Measurements from ENCODE around the gene MSS51.
"Not testable (repeated sequence)": the region's sequence is repeated elsewhere in the genome, so short reads cannot be mapped to it uniquely, and the experiment has no call there.

The MSS51 gene

DNA sequence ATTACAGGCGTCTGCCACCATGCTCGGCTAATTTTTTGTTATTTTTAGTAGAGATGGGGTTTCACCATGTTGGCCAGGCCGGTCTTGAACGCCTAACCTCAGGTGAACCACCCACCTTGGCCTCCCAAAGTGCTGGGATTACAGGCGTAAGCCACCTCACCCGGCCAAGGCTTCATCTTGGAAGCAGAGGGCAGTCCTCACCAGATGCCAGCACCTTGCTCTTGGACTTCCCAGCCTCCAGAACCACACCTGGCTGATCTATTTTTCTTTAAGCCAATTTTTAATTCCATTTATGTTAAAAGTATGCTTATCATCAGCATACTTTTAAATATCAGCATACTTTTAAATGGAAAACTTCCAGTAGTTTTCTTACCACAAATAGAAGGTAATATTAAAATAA lies 31.7 kb downstream of the MSS51 start:
- no peaks in the 10 kb centered on the region for H3K9me3 ChIP-seq (ENCODE audit: insufficient read depth, low read depth, low read length)
- H2AFZ ChIP-seq (ENCODE audit: low read length): no peak overlapping the region
- H3K27me3 ChIP-seq (ENCODE audit: insufficient read depth, low read length, poor library complexity, severe bottlenecking): no peaks in the 10 kb centered on the region
- no peak for TF ChIP-seq EZH2phosphoT487 (IDR thresholded peaks at IDR 0.05; ENCODE audit: borderline replicate concordance)
- TF ChIP-seq, protein P1, sequence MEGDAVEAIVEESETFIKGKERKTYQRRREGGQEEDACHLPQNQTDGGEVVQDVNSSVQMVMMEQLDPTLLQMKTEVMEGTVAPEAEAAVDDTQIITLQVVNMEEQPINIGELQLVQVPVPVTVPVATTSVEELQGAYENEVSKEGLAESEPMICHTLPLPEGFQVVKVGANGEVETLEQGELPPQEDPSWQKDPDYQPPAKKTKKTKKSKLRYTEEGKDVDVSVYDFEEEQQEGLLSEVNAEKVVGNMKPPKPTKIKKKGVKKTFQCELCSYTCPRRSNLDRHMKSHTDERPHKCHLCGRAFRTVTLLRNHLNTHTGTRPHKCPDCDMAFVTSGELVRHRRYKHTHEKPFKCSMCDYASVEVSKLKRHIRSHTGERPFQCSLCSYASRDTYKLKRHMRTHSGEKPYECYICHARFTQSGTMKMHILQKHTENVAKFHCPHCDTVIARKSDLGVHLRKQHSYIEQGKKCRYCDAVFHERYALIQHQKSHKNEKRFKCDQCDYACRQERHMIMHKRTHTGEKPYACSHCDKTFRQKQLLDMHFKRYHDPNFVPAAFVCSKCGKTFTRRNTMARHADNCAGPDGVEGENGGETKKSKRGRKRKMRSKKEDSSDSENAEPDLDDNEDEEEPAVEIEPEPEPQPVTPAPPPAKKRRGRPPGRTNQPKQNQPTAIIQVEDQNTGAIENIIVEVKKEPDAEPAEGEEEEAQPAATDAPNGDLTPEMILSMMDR (conservative IDR thresholded peaks at IDR 0.05; ENCODE audit: low read length): no peak
- no peaks in the 10 kb centered on the region for H3K4me1 ChIP-seq (ENCODE audit: insufficient read depth, low read length, poor library complexity, severe bottlenecking)
- no peaks in the 10 kb centered on the region for H4K20me1 ChIP-seq (ENCODE audit: insufficient read depth, low read length, poor library complexity, severe bottlenecking)
- H3K9ac ChIP-seq (ENCODE audit: low read depth, low read length, poor library complexity, severe bottlenecking): no peak overlapping the region
- no peak overlapping the region for H3K4me3 ChIP-seq (ENCODE audit: low read length, poor library complexity, severe bottlenecking)
- H3K4me2 ChIP-seq (ENCODE audit: low read depth, low read length, poor library complexity, severe bottlenecking): no peak overlapping the region
- H3K79me2 ChIP-seq (ENCODE audit: insufficient read depth, low read length): peaks cover 41% of the 10 kb centered on the region
- H3F3A ChIP-seq (ENCODE audit: low read depth): no peaks in the 10 kb centered on the region
- peaks cover 11% of the 10 kb centered on the region for H3K36me3 ChIP-seq (ENCODE audit: insufficient read depth, low read length)
- no peaks in the 10 kb centered on the region for H3K9me2 ChIP-seq (replicated peaks; ENCODE audit: low read depth, low read length)

DNA sequence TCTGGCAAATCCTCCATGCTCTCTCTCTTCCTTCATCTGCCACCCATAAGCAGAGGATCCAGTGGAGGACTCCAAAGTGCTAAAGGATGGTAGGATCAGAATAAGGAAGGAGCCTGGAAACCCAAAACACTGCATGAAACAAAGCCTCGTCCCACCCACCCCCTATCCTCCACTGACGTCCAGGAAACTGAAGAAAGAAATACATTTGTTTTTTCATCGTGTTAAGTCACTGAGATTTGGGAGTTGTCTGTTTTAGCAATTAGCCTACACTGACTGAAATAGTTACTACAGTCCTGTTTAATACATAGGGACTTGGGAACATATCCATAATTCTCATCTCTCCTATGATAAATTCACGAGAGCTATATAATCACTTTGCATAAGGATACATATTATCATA lies 34.3 kb downstream of the MSS51 start:
- peaks cover 34% of the 10 kb centered on the region for H3K36me3 ChIP-seq (ENCODE audit: insufficient read depth, low read length)
- H3K9ac ChIP-seq (ENCODE audit: low read depth, low read length, poor library complexity, severe bottlenecking): no peak overlapping the region
- H3K9me2 ChIP-seq (replicated peaks; ENCODE audit: low read depth, low read length): no peaks in the 10 kb centered on the region
- no peaks in the 10 kb centered on the region for H4K20me1 ChIP-seq (ENCODE audit: insufficient read depth, low read length, poor library complexity, severe bottlenecking)
- H3K9me3 ChIP-seq (ENCODE audit: insufficient read depth, low read depth, low read length): no peaks in the 10 kb centered on the region
- no peak for TF ChIP-seq EZH2phosphoT487 (IDR thresholded peaks at IDR 0.05; ENCODE audit: borderline replicate concordance)
- TF ChIP-seq, protein P1 (conservative IDR thresholded peaks at IDR 0.05; ENCODE audit: low read length): no peak
- H3K79me2 ChIP-seq (ENCODE audit: insufficient read depth, low read length): peaks cover 25% of the 10 kb centered on the region
- no peaks in the 10 kb centered on the region for H3K27me3 ChIP-seq (ENCODE audit: insufficient read depth, low read length, poor library complexity, severe bottlenecking)
- peaks cover 6% of the 10 kb centered on the region; the same call in 1 of the 2 replicates for H3F3A ChIP-seq (ENCODE audit: low read depth)
- no peak overlapping the region for H2AFZ ChIP-seq (ENCODE audit: low read length)
- no peak overlapping the region for H3K4me2 ChIP-seq (ENCODE audit: low read depth, low read length, poor library complexity, severe bottlenecking)
- H3K4me3 ChIP-seq (ENCODE audit: low read length, poor library complexity, severe bottlenecking): no peak overlapping the region
- no peaks in the 10 kb centered on the region for H3K4me1 ChIP-seq (ENCODE audit: insufficient read depth, low read length, poor library complexity, severe bottlenecking)

DNA sequence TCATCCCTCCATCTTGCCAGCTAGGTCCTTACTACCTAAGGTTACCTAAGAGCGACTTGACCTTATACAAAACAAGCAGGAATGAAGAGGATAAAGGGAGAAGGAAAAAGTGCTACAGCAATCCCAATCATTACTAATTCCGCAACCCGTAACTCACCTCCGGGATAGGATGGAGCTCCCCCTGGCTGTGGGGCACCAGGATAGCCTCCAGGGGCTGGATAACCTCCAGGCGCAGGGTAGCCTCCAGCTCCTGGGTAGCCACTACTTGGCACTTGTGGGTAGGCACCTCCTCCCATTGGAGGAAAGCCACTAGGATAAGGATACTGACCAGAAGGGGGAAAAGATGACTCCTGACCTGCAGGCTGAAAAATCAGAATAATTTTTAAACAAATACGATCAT lies 35.3 kb downstream of the MSS51 start:
- H4K20me1 ChIP-seq (ENCODE audit: insufficient read depth, low read length, poor library complexity, severe bottlenecking): no peaks in the 10 kb centered on the region
- no peak overlapping the region for H3K9ac ChIP-seq (ENCODE audit: low read depth, low read length, poor library complexity, severe bottlenecking)
- H3K36me3 ChIP-seq (ENCODE audit: insufficient read depth, low read length): peaks cover 34% of the 10 kb centered on the region
- no peaks in the 10 kb centered on the region for H3K27me3 ChIP-seq (ENCODE audit: insufficient read depth, low read length, poor library complexity, severe bottlenecking)
- no peaks in the 10 kb centered on the region for H3K9me2 ChIP-seq (replicated peaks; ENCODE audit: low read depth, low read length)
- no peak for TF ChIP-seq EZH2phosphoT487 (IDR thresholded peaks at IDR 0.05; ENCODE audit: borderline replicate concordance)
- TF ChIP-seq, protein P1 (conservative IDR thresholded peaks at IDR 0.05; ENCODE audit: low read length): peak; percentile 28; the same call in 1 of the 2 replicates
- no peaks in the 10 kb centered on the region for H3K9me3 ChIP-seq (ENCODE audit: insufficient read depth, low read depth, low read length)
- no peak overlapping the region for H3K4me3 ChIP-seq (ENCODE audit: low read length, poor library complexity, severe bottlenecking)
- H3K4me1 ChIP-seq (ENCODE audit: insufficient read depth, low read length, poor library complexity, severe bottlenecking): no peaks in the 10 kb centered on the region
- no peak overlapping the region for H2AFZ ChIP-seq (ENCODE audit: low read length)
- peaks cover 14% of the 10 kb centered on the region for H3K79me2 ChIP-seq (ENCODE audit: insufficient read depth, low read length)
- no peak overlapping the region for H3K4me2 ChIP-seq (ENCODE audit: low read depth, low read length, poor library complexity, severe bottlenecking)
- peaks cover 6% of the 10 kb centered on the region; the same call in 1 of the 2 replicates for H3F3A ChIP-seq (ENCODE audit: low read depth)

DNA sequence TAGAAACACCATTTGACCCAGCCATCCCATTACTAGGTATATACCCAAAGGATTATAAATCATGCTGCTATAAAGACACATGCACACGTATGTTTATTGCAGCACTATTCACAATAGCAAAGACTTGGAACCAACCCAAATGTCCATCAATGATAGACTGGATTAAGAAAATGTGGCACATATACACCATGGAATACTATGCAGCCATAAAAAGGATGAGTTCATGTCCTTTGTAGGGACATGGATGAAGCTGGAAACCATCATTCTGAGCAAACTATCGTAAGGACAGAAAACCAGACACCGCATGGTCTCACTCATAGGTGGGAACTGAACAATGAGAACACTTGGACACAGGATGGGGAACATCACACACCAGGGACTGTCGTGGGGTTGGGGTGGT lies 39.0 kb downstream of the MSS51 start:
- H3K4me1 ChIP-seq (ENCODE audit: insufficient read depth, low read length, poor library complexity, severe bottlenecking); H3K4me3 ChIP-seq (ENCODE audit: low read length, poor library complexity, severe bottlenecking); H3F3A ChIP-seq (ENCODE audit: low read depth); H4K20me1 ChIP-seq (ENCODE audit: insufficient read depth, low read length, poor library complexity, severe bottlenecking); H2AFZ ChIP-seq (ENCODE audit: low read length); H3K9me2 ChIP-seq (replicated peaks; ENCODE audit: low read depth, low read length); H3K4me2 ChIP-seq (ENCODE audit: low read depth, low read length, poor library complexity, severe bottlenecking); H3K9ac ChIP-seq (ENCODE audit: low read depth, low read length, poor library complexity, severe bottlenecking); H3K9me3 ChIP-seq (ENCODE audit: insufficient read depth, low read depth, low read length); H3K79me2 ChIP-seq (ENCODE audit: insufficient read depth, low read length); H3K27me3 ChIP-seq (ENCODE audit: insufficient read depth, low read length, poor library complexity, severe bottlenecking): not testable (repeated sequence)
- H3K36me3 ChIP-seq (ENCODE audit: insufficient read depth, low read length): peaks cover 51% of the 10 kb centered on the region

Data from Loucy (cell line).